A549 treated with Mapracorat at 1 μM for 4 hours (cell line): ENCODE measurements around the gene BABAM2. TPM values are rescaled to one million over a fixed set of nuclear protein-coding genes. Genes with fewer than 3 reads are reported as not detected.

ENCODE experiments used
- total RNA-seq: library from RNA; stranded (reverse); fragments of 200-300 nt; extraction: Qiagen RNA extraction; gene quantifications from 5 replicates; pipeline ENCODE4 v1.2.3, GENCODE V29; 2022

The BABAM2 gene
- total RNA-seq = 43.3 to 54.2 TPM (median 50.3 TPM) in 5 replicates

GRCh38 chr2:27890146-27890923 lies at the start of gene BABAM2, which contains the start of gene RBKS:
Gene BABAM2, plus strand, starts transcription at chr2:27890729. Its CDS starts 3,828 bp downstream, at chr2:27894557.
Gene RBKS, minus strand, starts transcription at chr2:27890387. Its CDS starts 42 bp downstream, at chr2:27890345.

Other genes with a start within 250 kb of the BABAM2 start
- gene SUPT7L, start 227.1 kb upstream of the BABAM2 start, total RNA-seq = 27.1 to 32.9 TPM (median 31.2 TPM) in 5 replicates
- gene SLC4A1AP, start 226.8 kb upstream of the BABAM2 start, total RNA-seq = 27.0 to 35.2 TPM (median 29.7 TPM) in 5 replicates
- 311 to 551 TPM (median 325 TPM) in 5 replicates for gene MRPL33, start 119.0 kb upstream of the BABAM2 start, total RNA-seq
- 6.7 to 9.2 TPM (median 8.3 TPM) in 5 replicates for gene RBKS, start 342 bp upstream of the BABAM2 start, total RNA-seq